ENCODE measurements around the gene TMEM247. TPM values are rescaled to one million over a fixed set of nuclear protein-coding genes. Genes with fewer than 3 reads are reported as not detected.

Gene TMEM247
- total RNA-seq, 1 experiment from 2014 or later: not detected

GRCh38 chr2:46489423-46490174 is 10.2 kb downstream of the TMEM247 start:
- DNase-seq: no peak
- intact Hi-C loops (cut with micrococcal nuclease; ENCODE audit: unreplicated experiment): no loop called here
- CTCF ChIA-PET: interaction anchor here (1.1 kb wide), 1 partner anchor 18 kb away, joined by 3 read pairs; no protein-coding TSS in a partner anchor
- no peak overlapping the region for H3K4me3 Mint-ChIP-seq (ENCODE audit: low read depth, unreplicated experiment)
- peaks cover 74% of the 10 kb centered on the region for H3K27me3 Mint-ChIP-seq (ENCODE audit: unreplicated experiment)
- TF ChIP-seq CTCF (IDR thresholded peaks at IDR 0.05; ENCODE audit: unreplicated experiment): no peak
- no peaks in the 10 kb centered on the region for H3K9me3 Mint-ChIP-seq (ENCODE audit: low read depth, unreplicated experiment)
- no peak overlapping the region for H3K27ac Mint-ChIP-seq (ENCODE audit: unreplicated experiment)
- H3K4me1 Mint-ChIP-seq (ENCODE audit: low read depth, unreplicated experiment): peaks cover 9% of the 10 kb centered on the region
- no peaks in the 10 kb centered on the region for H3K36me3 Mint-ChIP-seq (ENCODE audit: insufficient read depth, unreplicated experiment)
- no TSS peak for BruUV-seq (replicated peaks)

GRCh38 chr2:46490521-46491141 is 11.3 kb downstream of the TMEM247 start:
- Mint-ChIP-seq H3K4me3 (ENCODE audit: low read depth, unreplicated experiment) (no peak overlapping the region), H3K36me3 (ENCODE audit: insufficient read depth, unreplicated experiment) (no peaks in the 10 kb centered on the region), H3K27me3 (ENCODE audit: unreplicated experiment) (peaks cover 74% of the 10 kb centered on the region), H3K9me3 (ENCODE audit: low read depth, unreplicated experiment) (no peaks in the 10 kb centered on the region), H3K27ac (ENCODE audit: unreplicated experiment) (no peak overlapping the region), H3K4me1 (ENCODE audit: low read depth, unreplicated experiment) (peaks cover 9% of the 10 kb centered on the region)
- CTCF ChIA-PET: interaction anchor here (0.9 kb wide), 2 partner anchors 9 to 23 kb away, joined by 3 read pairs; no protein-coding TSS in a partner anchor
- BruUV-seq (replicated peaks): no TSS peak
- intact Hi-C loops (cut with micrococcal nuclease; ENCODE audit: unreplicated experiment): no loop called here
- no peak for TF ChIP-seq CTCF (IDR thresholded peaks at IDR 0.05; ENCODE audit: unreplicated experiment)
- DNase-seq: peak; percentile 30

GRCh38 chr2:46492301-46492700 is 12.9 kb downstream of the TMEM247 start:
- H3K4me1 Mint-ChIP-seq (ENCODE audit: low read depth, unreplicated experiment): peaks cover 9% of the 10 kb centered on the region
- no peak overlapping the region for H3K4me3 Mint-ChIP-seq (ENCODE audit: low read depth, unreplicated experiment)
- no peak for TF ChIP-seq CTCF (IDR thresholded peaks at IDR 0.05; ENCODE audit: unreplicated experiment)
- CTCF ChIA-PET: no interaction called here
- no peaks in the 10 kb centered on the region for H3K9me3 Mint-ChIP-seq (ENCODE audit: low read depth, unreplicated experiment)
- no peaks in the 10 kb centered on the region for H3K36me3 Mint-ChIP-seq (ENCODE audit: insufficient read depth, unreplicated experiment)
- no peak for DNase-seq
- H3K27me3 Mint-ChIP-seq (ENCODE audit: unreplicated experiment): peaks cover 67% of the 10 kb centered on the region
- no peak overlapping the region for H3K27ac Mint-ChIP-seq (ENCODE audit: unreplicated experiment)
- BruUV-seq (replicated peaks): no TSS peak
- intact Hi-C loops (cut with micrococcal nuclease; ENCODE audit: unreplicated experiment): no loop called here

GRCh38 chr2:46493241-46493970 is 14.0 kb downstream of the TMEM247 start:
- DNase-seq: no peak
- no TSS peak for BruUV-seq (replicated peaks)
- peaks cover 75% of the 10 kb centered on the region for H3K27me3 Mint-ChIP-seq (ENCODE audit: unreplicated experiment)
- intact Hi-C loops (cut with micrococcal nuclease; ENCODE audit: unreplicated experiment): no loop called here
- no peaks in the 10 kb centered on the region for H3K9me3 Mint-ChIP-seq (ENCODE audit: low read depth, unreplicated experiment)
- TF ChIP-seq CTCF (IDR thresholded peaks at IDR 0.05; ENCODE audit: unreplicated experiment): no peak
- H3K4me3 Mint-ChIP-seq (ENCODE audit: low read depth, unreplicated experiment): no peak overlapping the region
- no peaks in the 10 kb centered on the region for H3K36me3 Mint-ChIP-seq (ENCODE audit: insufficient read depth, unreplicated experiment)
- CTCF ChIA-PET: no interaction called here
- no peak overlapping the region for H3K27ac Mint-ChIP-seq (ENCODE audit: unreplicated experiment)
- H3K4me1 Mint-ChIP-seq (ENCODE audit: low read depth, unreplicated experiment): peaks cover 9% of the 10 kb centered on the region
